Stimulated activated naive CD8-positive, alpha-beta T cell treated with anti-CD3 and anti-CD28 coated beads, Interleukin-15, amount 100 ng/mL, for 72 hours (primary cell): ENCODE measurements around the gene L2HGDH.
A peak's percentile ranks its signal among the peaks of the same experiment; 100 is the strongest.

Source experiments
- ATAC-seq: fragments of 150-1000 bp; cut with Tn5 transposase; 2 replicates; pipeline ENCODE4 v1.10.0; 2021; ENCODE audit warnings: mild to moderate bottlenecking, moderate library complexity
- DNase-seq, 2 donors: peaks; one replicate each; pipeline ENCODE4 v3.0.0; 2021 to 2022
- H3K27ac Mint-ChIP-seq, 2 donors: one replicate each; pipeline ENCODE4 v1.8.0; 2022; ENCODE audit warnings: mild to moderate bottlenecking in 2 of 2, mixed read lengths in 2 of 2, moderate library complexity in 2 of 2
- H3K27me3 Mint-ChIP-seq: one replicate; pipeline ENCODE4 v1.8.0; 2022; ENCODE audit warnings: mixed read lengths
- H3K4me1 Mint-ChIP-seq: one replicate; pipeline ENCODE4 v1.8.0; 2022; ENCODE audit warnings: mild to moderate bottlenecking, mixed read lengths
- H3K4me3 Mint-ChIP-seq, 2 donors: one replicate each; pipeline ENCODE4 v1.8.0; 2022; ENCODE audit warnings: mild to moderate bottlenecking in 2 of 2, mixed read lengths in 2 of 2, moderate library complexity in 1 of 2
- H3K9me3 Mint-ChIP-seq, 2 donors: one replicate each; pipeline ENCODE4 v1.8.0; 2022; ENCODE audit warnings: mixed read lengths in 2 of 2

Gene L2HGDH

DNA sequence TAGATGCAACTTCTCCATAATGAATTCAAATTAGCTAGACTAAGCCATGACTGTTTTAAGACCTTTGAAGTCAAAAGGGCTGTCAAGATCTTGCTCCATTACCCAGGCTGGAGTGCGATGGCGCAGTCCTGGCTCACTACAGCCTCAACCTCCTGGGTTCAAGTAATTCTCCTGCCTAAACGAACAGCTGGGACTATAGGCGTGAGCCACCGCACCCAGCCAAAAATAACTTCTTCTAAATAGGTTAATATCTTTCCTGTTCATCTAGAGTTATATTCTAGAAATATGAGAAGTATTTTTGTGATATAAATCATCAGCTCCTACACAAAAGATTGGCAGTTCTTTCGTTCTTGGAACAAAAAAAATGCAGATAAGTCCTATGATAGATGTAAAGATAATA, 41.1 kb downstream of the L2HGDH start:
- no peaks in the 10 kb centered on the region for H3K27me3 Mint-ChIP-seq
- no peaks in the 10 kb centered on the region for H3K9me3 Mint-ChIP-seq
- no peak for ATAC-seq
- DNase-seq = no peak
- no peaks in the 10 kb centered on the region for H3K4me1 Mint-ChIP-seq
- H3K27ac Mint-ChIP-seq = no peak overlapping the region
- no peak overlapping the region for H3K4me3 Mint-ChIP-seq

DNA sequence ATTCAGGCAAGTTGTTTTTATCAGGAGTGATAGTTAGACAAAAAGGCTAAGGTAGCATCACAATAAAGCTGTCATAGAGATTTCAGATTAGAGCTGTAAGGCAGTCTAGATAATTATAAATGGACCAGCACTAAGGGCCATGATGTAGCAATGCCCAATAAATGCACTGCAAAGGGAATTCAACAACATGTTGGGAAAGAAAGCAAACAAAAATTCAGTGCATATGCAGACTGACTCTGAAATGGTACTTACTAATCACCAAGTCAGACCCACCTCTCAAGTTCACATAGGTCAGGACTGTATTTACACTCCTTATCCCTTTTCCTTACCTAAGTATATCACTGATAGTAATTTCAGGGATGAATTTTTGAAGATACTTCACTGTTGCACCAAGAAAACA, 47.0 kb downstream of the L2HGDH start:
- Mint-ChIP-seq H3K4me3 (no peak overlapping the region), H3K4me1 (no peaks in the 10 kb centered on the region), H3K27me3 (no peaks in the 10 kb centered on the region), H3K27ac (no peak overlapping the region), H3K9me3 (no peaks in the 10 kb centered on the region)
- DNase-seq (no peak), ATAC-seq (no peak)

DNA sequence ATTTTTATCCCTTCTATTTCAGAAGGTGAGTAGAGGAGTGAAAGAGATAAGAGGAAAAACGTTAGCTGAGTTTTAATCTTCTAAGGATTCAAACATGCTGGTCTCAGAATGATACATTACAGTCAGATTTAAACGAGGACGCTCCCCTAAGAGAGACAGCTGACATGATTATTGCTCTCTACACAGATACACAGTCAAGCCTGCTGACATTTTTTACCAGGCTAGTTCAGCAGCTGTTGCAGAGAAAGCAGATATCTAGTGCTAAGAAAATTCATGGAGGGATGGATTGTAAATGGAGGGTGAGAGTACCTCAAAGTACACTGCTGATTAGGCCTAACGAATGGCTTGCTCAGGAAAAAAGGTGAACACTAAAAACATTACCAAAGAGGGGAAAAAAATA, 48.7 kb downstream of the L2HGDH start:
- H3K27ac Mint-ChIP-seq = no peak overlapping the region
- no peaks in the 10 kb centered on the region for H3K27me3 Mint-ChIP-seq
- H3K4me1 Mint-ChIP-seq = no peaks in the 10 kb centered on the region
- H3K4me3 Mint-ChIP-seq = no peak overlapping the region
- no peaks in the 10 kb centered on the region for H3K9me3 Mint-ChIP-seq
- ATAC-seq = no peak
- DNase-seq = no peak

DNA sequence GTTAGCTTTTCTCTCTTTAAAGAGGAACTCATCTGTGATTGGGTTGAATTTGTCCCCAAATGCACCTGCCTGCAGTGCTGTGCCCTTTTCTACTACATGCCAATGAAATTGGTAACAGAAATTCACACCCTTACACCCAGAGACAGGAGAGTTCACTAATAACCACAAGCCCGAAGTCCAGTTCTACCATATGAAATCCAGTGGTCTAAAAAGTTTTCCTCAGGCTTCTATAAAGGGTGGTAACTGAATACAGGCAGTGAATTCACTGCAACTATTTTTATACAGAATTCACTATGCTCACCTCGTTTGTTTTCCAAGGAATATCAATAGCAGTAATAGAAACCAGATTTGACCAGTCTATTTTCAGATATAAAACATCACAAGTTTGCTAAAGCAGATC, 49.2 kb downstream of the L2HGDH start:
- DNase-seq (no peak), ATAC-seq (no peak)
- Mint-ChIP-seq H3K4me3 (no peak overlapping the region), H3K9me3 (no peaks in the 10 kb centered on the region), H3K4me1 (no peaks in the 10 kb centered on the region), H3K27ac (no peak overlapping the region), H3K27me3 (no peaks in the 10 kb centered on the region)

DNA sequence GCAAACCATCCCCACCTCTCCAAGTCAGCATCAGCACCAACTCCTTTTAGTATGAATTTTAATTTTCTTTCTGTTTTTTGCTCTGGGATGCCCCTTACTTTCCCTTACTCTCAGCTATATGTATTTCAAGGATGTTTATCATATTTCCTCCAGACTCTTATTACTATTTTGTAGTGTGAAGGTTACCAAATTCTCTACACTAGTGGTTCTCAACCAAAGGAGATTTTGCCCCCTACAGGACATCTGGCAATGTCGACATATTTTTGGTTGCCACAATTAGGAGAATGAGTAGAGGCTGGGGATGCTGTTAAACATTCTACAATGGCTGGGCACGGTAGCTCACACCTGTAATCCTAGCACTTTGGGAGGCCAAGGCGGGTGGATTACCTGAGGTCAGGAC, 51.5 kb downstream of the L2HGDH start:
- Mint-ChIP-seq H3K4me3 (no peak overlapping the region), H3K27ac (no peak overlapping the region), H3K27me3 (no peaks in the 10 kb centered on the region), H3K4me1 (no peaks in the 10 kb centered on the region), H3K9me3 (no peaks in the 10 kb centered on the region)
- ATAC-seq = peak; percentile 68
- peak; percentile 11 to 18 for DNase-seq

DNA sequence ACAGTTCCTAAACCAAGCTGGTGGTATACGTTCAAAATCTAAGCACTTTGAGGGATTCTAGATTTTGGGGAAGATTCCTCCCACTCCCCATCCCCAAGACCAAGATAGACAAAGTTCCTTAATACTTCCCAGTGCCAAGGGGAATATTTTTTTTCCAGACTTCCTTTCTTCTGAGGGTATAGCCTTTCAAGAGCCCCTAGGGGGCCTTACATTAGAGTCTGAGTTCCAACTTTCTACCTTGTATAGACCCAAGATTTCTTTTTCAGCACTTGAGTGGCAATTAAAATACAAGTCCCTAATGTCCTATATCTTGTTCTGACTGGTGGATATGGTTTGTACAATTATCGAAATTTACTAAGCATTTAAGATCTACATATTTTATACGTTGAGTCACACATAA, 52.0 kb downstream of the L2HGDH start:
- ATAC-seq (no peak), DNase-seq (no peak)
- Mint-ChIP-seq H3K27ac (no peak overlapping the region), H3K9me3 (no peaks in the 10 kb centered on the region), H3K4me3 (no peak overlapping the region), H3K4me1 (no peaks in the 10 kb centered on the region), H3K27me3 (no peaks in the 10 kb centered on the region)

DNA sequence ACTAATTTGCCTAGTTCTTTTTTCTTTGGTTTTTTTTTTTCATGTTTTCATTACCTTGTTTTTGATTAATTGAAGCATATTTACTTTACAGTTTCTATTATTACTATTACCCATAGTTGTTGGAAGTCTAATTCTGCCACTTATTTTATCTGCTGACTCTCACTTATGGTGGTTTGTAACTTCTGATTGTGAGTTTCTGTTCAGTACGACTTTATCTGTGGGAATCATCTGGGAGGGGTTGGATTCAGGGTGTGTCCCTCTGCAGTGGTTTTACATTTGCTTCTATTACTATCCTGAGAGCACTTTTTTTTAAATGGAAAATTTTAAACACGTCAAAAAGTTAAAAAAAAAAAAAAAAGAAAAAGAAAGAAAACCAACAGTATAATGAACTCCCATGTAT, 54.3 kb downstream of the L2HGDH start:
- Mint-ChIP-seq H3K9me3 (no peaks in the 10 kb centered on the region), H3K4me3 (no peak overlapping the region), H3K27ac (peak overlapping the region in 1 of 2 donors; percentile 61), H3K4me1 (no peaks in the 10 kb centered on the region), H3K27me3 (no peaks in the 10 kb centered on the region)
- ATAC-seq (no peak), DNase-seq (no peak)

DNA sequence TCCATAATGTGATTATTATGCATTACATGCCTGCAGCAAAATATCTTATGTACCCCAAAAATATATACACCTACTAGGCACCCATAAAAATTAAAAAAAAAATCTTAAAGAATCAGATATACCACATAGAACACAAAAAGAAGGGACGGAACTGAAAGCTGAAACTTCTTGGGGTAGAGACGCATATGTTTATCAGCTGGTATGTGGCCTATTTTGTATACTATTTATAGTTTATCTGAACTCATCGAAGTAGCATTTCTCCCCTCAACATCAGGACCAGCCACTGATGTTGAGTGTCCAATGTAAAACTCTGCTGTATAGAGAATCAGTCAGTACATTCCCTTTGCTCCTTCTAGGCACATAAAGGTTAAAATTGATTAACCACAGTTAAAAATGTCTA, 57.8 kb downstream of the L2HGDH start:
- H3K4me1 Mint-ChIP-seq = no peaks in the 10 kb centered on the region
- H3K27ac Mint-ChIP-seq = no peak overlapping the region
- H3K27me3 Mint-ChIP-seq = no peaks in the 10 kb centered on the region
- no peak overlapping the region for H3K4me3 Mint-ChIP-seq
- H3K9me3 Mint-ChIP-seq = no peaks in the 10 kb centered on the region
- no peak for DNase-seq
- no peak for ATAC-seq

DNA sequence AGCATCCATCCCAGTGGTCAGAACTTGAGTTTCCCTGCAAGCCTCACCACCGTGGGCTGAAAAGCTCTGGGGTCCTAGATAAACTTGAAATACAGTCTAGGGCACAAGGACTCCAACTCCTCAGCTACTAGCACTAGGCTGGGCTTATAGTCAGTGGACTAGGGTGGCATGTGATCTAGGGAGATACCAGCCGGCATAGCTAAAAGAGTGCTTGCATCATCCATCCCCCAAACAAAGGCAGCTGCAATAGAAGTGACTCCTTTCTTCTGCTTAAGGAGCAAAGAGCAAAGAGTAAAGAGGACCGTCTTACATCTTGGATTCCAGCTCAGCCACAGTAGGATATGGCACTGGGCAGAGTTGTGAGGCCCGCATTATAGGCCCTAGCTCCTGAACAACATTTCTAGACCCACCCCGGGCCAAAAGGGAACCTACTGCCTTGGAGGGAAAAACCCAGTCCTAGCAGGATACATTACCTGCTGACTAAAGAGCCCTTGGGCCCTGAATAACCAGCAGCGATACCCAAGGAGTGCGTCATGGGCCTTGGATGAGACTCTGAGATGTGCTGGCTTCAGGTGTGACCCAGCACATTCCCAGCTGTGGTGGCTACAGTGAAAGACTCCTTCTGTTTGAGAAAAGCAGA, 62.8 kb downstream of the L2HGDH start:
- Mint-ChIP-seq H3K9me3 (no peaks in the 10 kb centered on the region), H3K4me1 (no peaks in the 10 kb centered on the region), H3K4me3 (no peak overlapping the region), H3K27me3 (no peaks in the 10 kb centered on the region), H3K27ac (no peak overlapping the region)
- ATAC-seq (no peak), DNase-seq (no peak)

DNA sequence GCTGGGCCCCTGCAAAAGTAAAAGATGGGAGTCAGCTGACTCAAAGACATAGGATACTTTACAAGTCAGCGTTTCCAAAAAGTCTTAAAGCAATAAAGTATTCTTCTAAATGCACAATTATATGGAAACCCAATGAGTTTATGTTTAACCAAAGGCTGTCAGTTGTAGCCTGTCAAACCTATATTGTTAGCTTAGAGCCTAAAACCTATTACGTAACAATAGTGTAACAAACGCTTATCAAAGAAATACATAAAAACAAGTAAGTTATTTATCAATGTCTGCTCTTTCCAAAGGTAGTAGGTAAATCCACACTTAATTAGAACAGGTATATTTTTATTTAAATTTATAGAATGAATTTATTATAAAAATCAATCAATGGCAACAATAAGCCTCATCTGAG, 64.8 kb downstream of the L2HGDH start:
- no peaks in the 10 kb centered on the region for H3K9me3 Mint-ChIP-seq
- no peak overlapping the region for H3K27ac Mint-ChIP-seq
- no peaks in the 10 kb centered on the region for H3K27me3 Mint-ChIP-seq
- DNase-seq = no peak
- no peak for ATAC-seq
- no peak overlapping the region for H3K4me3 Mint-ChIP-seq
- no peaks in the 10 kb centered on the region for H3K4me1 Mint-ChIP-seq

DNA sequence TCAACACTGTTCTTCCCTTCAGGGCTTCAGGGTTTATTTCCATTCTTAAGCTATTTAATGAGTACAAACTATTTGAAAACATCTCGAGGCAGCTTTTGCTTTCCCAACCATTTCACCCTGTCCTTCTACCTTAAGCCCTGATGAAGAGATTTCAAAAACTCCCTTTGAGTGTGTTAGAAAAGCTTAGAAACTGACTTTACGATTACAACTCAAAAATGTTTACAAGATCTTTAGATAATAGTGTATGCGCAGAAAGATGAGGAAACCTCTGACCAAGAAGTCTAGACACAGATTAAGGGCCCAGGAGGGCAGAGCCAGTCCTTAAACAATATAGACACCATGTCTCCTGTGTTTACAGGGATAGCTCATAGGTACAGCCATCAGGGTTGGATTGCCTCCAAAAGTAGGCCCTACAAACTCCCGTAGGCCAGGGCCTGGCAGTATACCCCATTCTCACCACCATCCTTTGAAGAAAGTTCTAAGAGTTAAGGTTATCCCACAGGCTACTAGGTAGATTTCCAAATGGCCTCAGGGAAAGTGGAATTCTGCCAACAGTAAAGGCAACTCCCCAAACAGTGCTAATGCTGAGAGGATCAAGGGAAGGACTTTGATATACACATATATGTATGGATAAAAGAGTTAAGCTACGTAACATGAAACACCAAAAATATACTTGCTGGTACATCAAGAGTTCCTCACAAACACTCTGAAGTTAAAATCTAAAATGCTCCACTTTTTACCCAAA, 69.3 kb downstream of the L2HGDH start:
- Mint-ChIP-seq H3K4me1 (no peaks in the 10 kb centered on the region), H3K9me3 (no peaks in the 10 kb centered on the region), H3K27me3 (no peaks in the 10 kb centered on the region), H3K4me3 (no peak overlapping the region), H3K27ac (peak overlapping the region in 1 of 2 donors; percentile 15)
- DNase-seq = no peak
- no peak for ATAC-seq

DNA sequence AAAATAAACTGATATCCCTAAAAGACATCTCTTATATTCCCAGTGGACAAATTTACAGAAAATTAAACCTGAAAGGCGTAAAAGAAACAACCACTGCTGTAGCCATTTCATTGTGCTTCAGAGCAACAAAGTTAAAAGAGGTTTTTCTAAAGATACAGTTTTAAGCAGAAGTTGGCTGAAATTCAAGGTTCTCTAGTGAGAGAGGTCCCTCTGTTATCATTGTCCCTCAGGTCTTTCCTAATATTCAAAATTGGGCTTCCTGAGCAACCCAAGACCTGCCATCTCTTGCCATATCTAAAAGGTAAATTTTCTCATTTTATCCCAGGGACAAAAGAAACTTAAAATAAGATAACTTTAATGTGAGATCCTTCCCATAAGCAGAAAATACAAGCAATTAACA, 69.9 kb downstream of the L2HGDH start:
- ATAC-seq = no peak
- Mint-ChIP-seq H3K27me3 (no peaks in the 10 kb centered on the region), H3K4me3 (no peak overlapping the region), H3K27ac (no peak overlapping the region), H3K9me3 (no peaks in the 10 kb centered on the region), H3K4me1 (no peaks in the 10 kb centered on the region)
- DNase-seq = no peak

DNA sequence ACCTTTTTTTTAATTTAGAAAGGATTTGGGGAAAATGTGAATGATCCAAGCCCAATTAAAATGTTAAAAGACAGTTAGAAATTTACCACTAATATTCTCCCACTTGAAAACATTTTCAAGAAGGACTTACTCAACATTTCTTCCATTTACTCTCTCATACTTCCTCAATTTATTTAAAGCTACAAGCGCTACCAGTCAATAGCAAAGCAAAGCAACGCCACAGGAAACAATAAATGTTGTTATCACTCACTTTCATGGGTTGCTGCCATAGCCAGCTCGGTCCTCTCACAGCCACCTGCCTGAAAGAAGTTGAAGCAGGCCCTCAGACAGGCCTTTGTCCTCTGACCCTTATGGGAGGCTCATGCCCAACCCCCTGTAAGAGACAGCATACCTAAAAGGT, 74.6 kb downstream of the L2HGDH start:
- H3K9me3 Mint-ChIP-seq = no peaks in the 10 kb centered on the region
- no peaks in the 10 kb centered on the region for H3K27me3 Mint-ChIP-seq

DNA sequence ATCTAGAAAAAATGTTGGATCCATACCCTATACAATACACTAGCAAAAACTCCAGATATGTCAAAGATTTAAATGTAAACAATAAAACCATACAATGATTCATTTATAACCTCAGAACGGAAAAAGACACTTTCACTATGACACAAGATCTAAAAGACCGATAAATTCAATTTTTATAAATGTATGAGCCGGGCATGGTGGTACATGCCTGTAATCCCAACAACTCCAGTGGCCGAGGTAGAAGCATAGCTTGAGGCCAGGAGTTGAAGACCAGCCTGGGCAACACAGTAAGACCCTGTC, 78.1 kb downstream of the L2HGDH start:
- H3K27ac Mint-ChIP-seq = peak overlapping the region; percentile 84 to 92
- H3K27me3 Mint-ChIP-seq = no peaks in the 10 kb centered on the region
- DNase-seq (no peak), ATAC-seq (no peak)
- H3K9me3 Mint-ChIP-seq = no peaks in the 10 kb centered on the region
- H3K4me3 Mint-ChIP-seq = peak overlapping the region; percentile 24 to 32
- peaks cover 30% of the 10 kb centered on the region for H3K4me1 Mint-ChIP-seq

More for the DNA sequence above, 74.6 kb downstream of the L2HGDH start:
- peaks cover 12% of the 10 kb centered on the region for H3K4me1 Mint-ChIP-seq
- DNase-seq (no peak), ATAC-seq (no peak)
- H3K4me3 Mint-ChIP-seq = no peak overlapping the region
- H3K27ac Mint-ChIP-seq = no peak overlapping the region

DNA sequence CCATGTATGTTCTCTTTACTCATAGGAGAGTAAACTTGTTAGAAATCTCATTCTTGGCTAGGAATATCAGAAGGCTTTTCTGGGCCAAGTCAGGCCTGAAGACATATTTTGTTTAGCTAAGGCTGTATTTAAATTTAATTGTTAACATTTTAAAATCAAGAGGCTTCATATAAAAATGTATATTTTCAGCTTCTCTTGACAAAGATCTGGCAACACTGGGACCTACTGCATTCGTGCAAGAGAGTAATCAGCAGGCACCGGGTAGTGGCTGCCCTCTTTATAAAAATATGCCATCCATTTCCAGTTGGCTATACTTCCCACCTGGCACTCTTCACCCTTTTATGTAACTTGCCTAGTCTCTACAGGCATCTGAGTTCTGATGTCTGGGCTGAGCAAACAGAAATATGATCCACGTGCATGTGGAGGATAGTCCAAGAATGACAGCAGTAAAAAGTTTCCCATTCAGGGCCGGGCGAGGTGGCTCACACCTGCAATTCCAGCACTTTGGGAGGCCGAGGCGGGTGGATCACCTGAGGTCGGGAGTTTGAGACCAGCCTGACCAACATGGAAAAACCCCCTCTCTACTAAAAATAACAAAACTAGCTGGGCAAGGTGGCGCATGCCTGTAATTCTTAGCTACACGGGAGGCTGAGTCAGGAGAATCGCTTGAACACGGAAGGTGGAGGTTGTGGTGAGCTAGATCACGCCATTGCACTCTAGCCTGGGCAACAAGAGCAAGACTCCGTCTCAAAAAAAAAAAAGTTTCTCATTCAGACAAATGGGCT, 78.7 kb downstream of the L2HGDH start:
- Mint-ChIP-seq H3K27ac (peak overlapping the region in 1 of 2 donors; percentile 92), H3K4me3 (peak overlapping the region; percentile 24 to 32), H3K9me3 (no peaks in the 10 kb centered on the region), H3K27me3 (no peaks in the 10 kb centered on the region), H3K4me1 (peaks cover 35% of the 10 kb centered on the region)
- no peak for ATAC-seq
- DNase-seq = peak in 1 of 2 donors; percentile 19

DNA sequence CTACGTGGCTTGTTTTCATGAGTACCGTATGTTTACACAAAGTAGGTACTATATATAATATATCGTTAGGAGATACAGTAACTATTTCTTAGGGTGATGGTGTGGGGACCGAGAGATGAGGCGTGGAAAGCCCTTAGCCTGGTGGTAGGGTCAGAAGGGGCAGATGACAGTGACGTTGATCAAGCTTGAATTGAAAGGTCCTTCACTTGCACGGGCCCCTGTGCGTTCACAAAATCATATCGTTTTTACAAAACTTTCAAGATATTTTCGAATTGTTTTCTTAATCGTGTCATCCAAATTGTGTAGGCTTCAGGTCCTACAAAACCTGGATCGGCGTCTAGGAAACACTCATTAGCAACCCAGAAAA, 79.8 kb downstream of the L2HGDH start:
- no peaks in the 10 kb centered on the region for H3K27me3 Mint-ChIP-seq
- no peaks in the 10 kb centered on the region for H3K9me3 Mint-ChIP-seq
- ATAC-seq (no peak), DNase-seq (no peak)
- H3K4me1 Mint-ChIP-seq = peaks cover 40% of the 10 kb centered on the region
- peak overlapping the region; percentile 77 to 94 for H3K27ac Mint-ChIP-seq
- H3K4me3 Mint-ChIP-seq = peak overlapping the region; percentile 84 to 87
